GM19328 (cell line): Measurements from ENCODE around the gene NAB2.
A peak's percentile ranks its signal among the peaks of the same experiment; 100 is the strongest.
"Not testable (repeated sequence)": the region's sequence is repeated elsewhere in the genome, so short reads cannot be mapped to it uniquely, and the experiment has no call there.

Experiments
- ATAC-seq: cut with Tn5 transposase; IDR thresholded peaks from one replicate; pipeline ENCODE4 v1.9.1; 2021; ENCODE audit warnings: mild to moderate bottlenecking, moderate library complexity; ENCODE audit not compliant: unreplicated experiment

Gene NAB2

GRCh38 chr12:57063991-57064685 lies 24.8 kb upstream of the NAB2 start:
- ATAC-seq, result no peak

- ATAC-seq, result no peak
Measured at GRCh38 chr12:57066245-57066644, 22.7 kb upstream of the NAB2 start.

GRCh38 chr12:57069523-57069922 lies 19.4 kb upstream of the NAB2 start:
- no peak for ATAC-seq

GRCh38 chr12:57072661-57073060 lies 16.3 kb upstream of the NAB2 start:
- no peak for ATAC-seq

GRCh38 chr12:57073566-57074450 lies 15.1 kb upstream of the NAB2 start:
- not testable (repeated sequence) for ATAC-seq

GRCh38 chr12:57078519-57079404 lies 10.2 kb upstream of the NAB2 start, which contains the start of gene NEMP1:
Gene NEMP1, minus strand, starts transcription at chr12:57078791. Its CDS starts 46 bp downstream, at chr12:57078745.
- ATAC-seq, result peak; percentile 96

- ATAC-seq, result no peak
Measured at GRCh38 chr12:57079821-57080220, 9.1 kb upstream of the NAB2 start.

- ATAC-seq, result no peak
Measured at GRCh38 chr12:57080855-57081254, 8.1 kb upstream of the NAB2 start.

GRCh38 chr12:57085999-57086492 lies 2.9 kb upstream of the NAB2 start:
- ATAC-seq, result no peak

GRCh38 chr12:57086493-57087009 lies 2.4 kb upstream of the NAB2 start:
- no peak for ATAC-seq

GRCh38 chr12:57087010-57087690 lies 1.8 kb upstream of the NAB2 start:
- peak; percentile 30 for ATAC-seq

- ATAC-seq, result peak; percentile 29
Measured at GRCh38 chr12:57087691-57088353, 1.1 kb upstream of the NAB2 start.

GRCh38 chr12:57089271-57090245 lies 644 bp downstream of the NAB2 start:
- ATAC-seq, result no peak

GRCh38 chr12:57090490-57090889 lies 1.6 kb downstream of the NAB2 start:
- ATAC-seq, result no peak

- no peak for ATAC-seq
Measured at GRCh38 chr12:57090924-57091637, 2.2 kb downstream of the NAB2 start.

GRCh38 chr12:57091638-57092528 lies 3.0 kb downstream of the NAB2 start:
- no peak for ATAC-seq

- no peak for ATAC-seq
Measured at GRCh38 chr12:57092529-57092862, 3.6 kb downstream of the NAB2 start.
